OCI-LY3 (cell line): ENCODE measurements around the gene ZSCAN18.

Experiments
- H2AFZ ChIP-seq: fragments of 200-600, 300-600 bp; shearing (Covaris generic); 2 replicates; pipeline ENCODE4 v1.6.0; 2014; ENCODE audit warnings: antibody characterized with exemption, low read depth, low read length
- H3K27ac ChIP-seq: fragments of 200-600, 300-600 bp; sonication (generic); 2 replicates; pipeline ENCODE4 v1.5.1; 2014; ENCODE audit warnings: mild to moderate bottlenecking, low read length, moderate library complexity, mixed read lengths
- H3K27me3 ChIP-seq: fragments of 200-600, 300-600 bp; sonication (generic); 2 replicates; pipeline ENCODE4 v1.6.1; 2014; ENCODE audit warnings: low read depth, low read length, mixed read lengths
- H3K36me3 ChIP-seq: fragments of 200-600, 300-600 bp; sonication (generic); replicated peaks from 2 replicates; pipeline ENCODE3; 2014; ENCODE audit warnings: low read depth, low read length, mixed read lengths
- H3K4me1 ChIP-seq: fragments of 300-600, 200-600 bp; sonication (generic); 2 replicates; pipeline ENCODE4 v1.6.1; 2014; ENCODE audit warnings: low read length, mixed read lengths
- H3K4me2 ChIP-seq: fragments of 200-600, 300-600 bp; sonication (generic); 2 replicates; pipeline ENCODE4 v1.6.1; 2014; ENCODE audit warnings: low read length, mixed read lengths
- H3K4me3 ChIP-seq: fragments of 300-600, 200-600 bp; sonication (generic); 2 replicates; pipeline ENCODE4 v1.5.1; 2014; ENCODE audit warnings: antibody characterized with exemption, mild to moderate bottlenecking, low read length, moderate library complexity
- H3K79me2 ChIP-seq: fragments of 300-600, 200-600 bp; shearing (Covaris generic); 2 replicates; pipeline ENCODE4 v1.6.1; 2014; ENCODE audit warnings: mild to moderate bottlenecking, low read length, mixed read lengths
- H3K9ac ChIP-seq: fragments of 300-600, 200-600 bp; shearing (Covaris generic); 2 replicates; pipeline ENCODE4 v1.6.0; 2014; ENCODE audit warnings: mild to moderate bottlenecking, low read length, moderate library complexity
- H3K9me3 ChIP-seq: fragments of 200-600, 300-600 bp; shearing (Covaris generic); 2 replicates; pipeline ENCODE4 v1.6.1; 2014; ENCODE audit warnings: low read length, mixed read lengths; ENCODE audit not compliant: insufficient read depth
- H4K20me1 ChIP-seq: fragments of 200-600, 300-600 bp; sonication (generic); 2 replicates; pipeline ENCODE4 v1.6.1; 2016; ENCODE audit warnings: low read length, mixed read lengths; ENCODE audit not compliant: insufficient read depth
- EZH2phosphoT487 ChIP-seq: fragments of 200-600 bp; shearing (Covaris generic); IDR thresholded peaks from 2 replicates; pipeline ENCODE4 v1.6.1; 2018; ENCODE audit warnings: antibody characterized with exemption, mixed run types, low read depth
- TF ChIP-seq, protein P1 (sequence below): fragments of 200-600, 300-600 bp; sonication (generic); IDR thresholded peaks from 2 replicates; pipeline ENCODE4 v1.5.1; 2014; ENCODE audit warnings: antibody characterized with exemption, low read length, low read depth

ZSCAN18 gene

DNA sequence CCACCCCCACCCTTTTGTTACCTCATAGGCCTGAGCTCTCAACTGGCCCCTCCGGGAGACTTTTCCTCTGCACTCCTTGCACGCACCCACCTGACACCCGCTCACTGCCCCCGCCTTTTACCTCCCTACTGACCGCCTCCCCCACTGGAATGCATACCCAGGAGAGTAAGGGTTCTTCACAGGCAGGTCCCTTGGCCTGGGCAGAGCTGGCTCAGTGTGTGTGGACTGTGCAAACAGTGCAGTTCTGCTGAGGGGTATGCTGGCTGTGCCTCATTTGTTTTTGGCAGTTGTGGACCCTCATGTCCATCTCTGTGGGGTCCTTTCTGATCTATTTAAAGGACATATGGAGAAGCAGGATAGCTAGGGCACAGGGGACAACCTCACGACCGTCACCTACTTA, 5.0 kb downstream of the ZSCAN18 start:
- no peak overlapping the region for H3K27ac ChIP-seq
- TF ChIP-seq, protein P1, sequence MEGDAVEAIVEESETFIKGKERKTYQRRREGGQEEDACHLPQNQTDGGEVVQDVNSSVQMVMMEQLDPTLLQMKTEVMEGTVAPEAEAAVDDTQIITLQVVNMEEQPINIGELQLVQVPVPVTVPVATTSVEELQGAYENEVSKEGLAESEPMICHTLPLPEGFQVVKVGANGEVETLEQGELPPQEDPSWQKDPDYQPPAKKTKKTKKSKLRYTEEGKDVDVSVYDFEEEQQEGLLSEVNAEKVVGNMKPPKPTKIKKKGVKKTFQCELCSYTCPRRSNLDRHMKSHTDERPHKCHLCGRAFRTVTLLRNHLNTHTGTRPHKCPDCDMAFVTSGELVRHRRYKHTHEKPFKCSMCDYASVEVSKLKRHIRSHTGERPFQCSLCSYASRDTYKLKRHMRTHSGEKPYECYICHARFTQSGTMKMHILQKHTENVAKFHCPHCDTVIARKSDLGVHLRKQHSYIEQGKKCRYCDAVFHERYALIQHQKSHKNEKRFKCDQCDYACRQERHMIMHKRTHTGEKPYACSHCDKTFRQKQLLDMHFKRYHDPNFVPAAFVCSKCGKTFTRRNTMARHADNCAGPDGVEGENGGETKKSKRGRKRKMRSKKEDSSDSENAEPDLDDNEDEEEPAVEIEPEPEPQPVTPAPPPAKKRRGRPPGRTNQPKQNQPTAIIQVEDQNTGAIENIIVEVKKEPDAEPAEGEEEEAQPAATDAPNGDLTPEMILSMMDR, result no peak
- no peak for TF ChIP-seq EZH2phosphoT487
- H4K20me1 ChIP-seq, result no peaks in the 10 kb centered on the region
- no peaks in the 10 kb centered on the region for H3K79me2 ChIP-seq
- H3K4me1 ChIP-seq, result no peaks in the 10 kb centered on the region
- H3K4me3 ChIP-seq, result no peak overlapping the region
- H3K27me3 ChIP-seq, result no peaks in the 10 kb centered on the region
- peaks cover 35% of the 10 kb centered on the region for H3K9me3 ChIP-seq
- H3K4me2 ChIP-seq, result no peak overlapping the region
- no peak overlapping the region for H2AFZ ChIP-seq
- no peak overlapping the region for H3K9ac ChIP-seq
- H3K36me3 ChIP-seq, result peaks cover 12% of the 10 kb centered on the region

GRCh38 chr19:58091251-58091995, 6.6 kb downstream of the ZSCAN18 start:
- no peak overlapping the region for H3K4me3 ChIP-seq
- H3K79me2 ChIP-seq, result no peaks in the 10 kb centered on the region
- peaks cover 28% of the 10 kb centered on the region for H3K9me3 ChIP-seq
- H3K36me3 ChIP-seq, result peaks cover 5% of the 10 kb centered on the region
- H4K20me1 ChIP-seq, result no peaks in the 10 kb centered on the region
- no peak overlapping the region for H3K27ac ChIP-seq
- no peak overlapping the region for H2AFZ ChIP-seq
- no peak overlapping the region for H3K9ac ChIP-seq
- H3K27me3 ChIP-seq, result no peaks in the 10 kb centered on the region
- no peak overlapping the region for H3K4me2 ChIP-seq
- no peaks in the 10 kb centered on the region for H3K4me1 ChIP-seq
- TF ChIP-seq, protein P1, result no peak

- H3K9ac ChIP-seq, result no peak overlapping the region
- peaks cover 3% of the 10 kb centered on the region for H3K36me3 ChIP-seq
- H3K4me3 ChIP-seq, result no peak overlapping the region
- H3K27me3 ChIP-seq, result no peaks in the 10 kb centered on the region
- no peak overlapping the region for H3K27ac ChIP-seq
- no peaks in the 10 kb centered on the region for H4K20me1 ChIP-seq
- no peaks in the 10 kb centered on the region for H3K4me1 ChIP-seq
- peaks cover 38% of the 10 kb centered on the region for H3K9me3 ChIP-seq
- H3K79me2 ChIP-seq, result no peaks in the 10 kb centered on the region
- TF ChIP-seq EZH2phosphoT487, result no peak
- TF ChIP-seq, protein P1, result no peak
- H3K4me2 ChIP-seq, result no peak overlapping the region
- H2AFZ ChIP-seq, result no peak overlapping the region
Observed at GRCh38 chr19:58089846-58090245, 8.2 kb downstream of the ZSCAN18 start.

DNA sequence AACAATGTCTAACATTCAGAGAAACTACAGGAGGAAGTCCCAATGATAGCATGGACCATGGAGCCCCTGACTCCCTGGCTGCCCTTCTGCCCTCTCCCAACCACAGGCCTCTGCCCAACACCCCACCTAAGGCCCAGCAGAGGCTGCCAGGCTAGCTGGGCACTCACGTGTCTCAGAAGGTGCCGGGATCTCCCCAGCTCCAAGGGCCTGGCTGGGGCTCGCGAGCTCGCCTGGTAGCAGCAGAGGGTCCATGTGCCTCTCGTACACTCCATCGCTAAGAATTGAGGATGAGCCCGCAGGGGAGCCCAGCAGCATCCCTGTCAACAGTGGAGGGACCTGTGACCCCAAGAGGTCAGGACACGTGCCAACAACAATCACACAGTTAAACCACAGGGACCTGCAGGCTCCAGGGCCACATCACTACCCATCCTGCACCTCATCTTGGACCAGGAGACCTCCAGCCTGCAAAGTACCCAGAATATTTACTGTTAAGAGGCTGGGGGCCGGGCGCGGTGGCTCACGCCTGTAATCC, 9.4 kb downstream of the ZSCAN18 start:
- Histone ChIP-seq H3K79me2 (no peaks in the 10 kb centered on the region), H3K4me2 (no peak overlapping the region), H4K20me1 (no peaks in the 10 kb centered on the region), H3K27ac (no peak overlapping the region), H3K36me3 (peaks cover 3% of the 10 kb centered on the region), H3K9ac (no peak overlapping the region), H3K9me3 (peaks cover 40% of the 10 kb centered on the region), H2AFZ (no peak overlapping the region), H3K27me3 (no peaks in the 10 kb centered on the region), H3K4me1 (no peaks in the 10 kb centered on the region), H3K4me3 (no peak overlapping the region)
- no peak for TF ChIP-seq EZH2phosphoT487
- TF ChIP-seq, protein P1, result no peak
